Measurements from ENCODE around the gene DRC3.
"Not testable (repeated sequence)": the region's sequence is repeated elsewhere in the genome, so short reads cannot be mapped to it uniquely, and the experiment has no call there.

Gene DRC3

GRCh38 chr17:17941015-17941414 is 31.6 kb upstream of the DRC3 start:
- no peak for DNase-seq (ENCODE audit: low read depth in 2 of 2)

DNA sequence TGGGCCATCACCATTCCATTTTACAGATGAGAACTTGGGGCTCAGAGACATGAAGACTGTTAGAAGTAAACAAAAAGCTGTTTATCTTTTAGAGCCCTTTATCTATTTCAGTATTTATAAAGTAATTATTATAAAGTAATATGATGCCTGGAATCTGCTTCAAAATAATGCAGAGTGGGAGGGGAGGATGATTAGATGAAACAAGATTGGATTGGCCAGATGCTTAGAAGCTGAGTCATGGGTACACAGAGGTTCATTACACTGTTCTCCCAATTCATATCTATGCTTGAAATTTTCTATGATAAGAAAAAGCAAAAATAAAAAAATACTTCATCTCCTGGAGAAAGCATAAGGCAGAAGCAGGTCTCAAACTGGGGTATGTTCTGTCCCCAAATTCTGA is 29.8 kb upstream of the DRC3 start:
- DNase-seq (ENCODE audit: low read depth in 2 of 2) = no peak

DNA sequence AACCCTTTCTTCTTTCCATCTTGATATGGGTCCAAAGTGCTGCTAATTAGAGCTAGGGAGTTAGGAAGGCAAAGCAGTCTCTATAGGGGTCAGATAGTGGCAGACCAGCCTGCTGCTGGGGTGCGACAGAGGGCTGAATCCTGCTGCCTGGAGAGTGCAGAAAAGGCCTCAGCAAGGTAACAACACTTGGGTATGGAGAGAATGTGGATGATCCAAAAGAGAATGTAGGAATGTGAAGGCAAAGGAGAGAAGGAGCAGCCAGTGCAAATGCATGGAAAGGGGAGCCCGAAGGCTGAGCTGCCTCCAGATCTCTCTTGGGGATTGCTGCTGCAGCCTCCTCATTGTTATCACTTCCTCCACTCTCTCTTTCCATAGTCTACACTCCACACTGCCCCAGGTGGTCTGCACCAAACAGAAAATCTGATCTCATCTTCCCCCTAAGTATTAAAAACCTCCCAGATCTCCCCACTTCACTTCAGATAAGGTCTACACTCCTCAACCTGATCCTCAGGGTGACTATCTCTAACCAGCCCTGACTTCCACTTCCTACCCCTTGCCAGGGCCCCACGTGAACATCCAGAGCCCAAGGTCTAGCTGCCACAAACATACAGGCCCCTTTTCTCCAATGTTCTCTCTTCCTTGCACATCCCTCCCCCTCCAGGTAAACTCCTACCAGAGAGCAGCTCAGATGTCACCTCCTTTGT is 29.2 kb upstream of the DRC3 start:
- DNase-seq (ENCODE audit: low read depth in 2 of 2) = no peak

DNA sequence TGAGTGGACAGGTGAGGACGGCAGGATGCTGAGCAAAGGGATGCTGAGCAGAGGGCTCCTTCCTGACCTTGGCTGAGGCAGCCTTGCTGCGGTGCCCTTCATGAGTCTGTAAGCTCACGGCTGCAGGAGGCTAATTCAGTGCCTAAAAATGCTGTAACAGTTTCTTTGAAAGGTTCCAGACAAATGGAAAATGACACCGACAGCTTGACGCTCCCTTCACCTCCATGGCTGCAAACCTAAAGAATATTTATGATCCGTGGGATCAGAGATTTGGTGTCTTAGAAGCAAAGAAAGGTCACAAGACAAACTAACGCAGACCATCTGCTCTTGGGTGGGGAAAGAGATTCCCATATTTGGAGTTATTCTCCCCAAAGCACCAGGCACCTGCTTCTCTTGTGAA is 28.4 kb upstream of the DRC3 start:
- no peak for DNase-seq (ENCODE audit: low read depth in 2 of 2)

DNA sequence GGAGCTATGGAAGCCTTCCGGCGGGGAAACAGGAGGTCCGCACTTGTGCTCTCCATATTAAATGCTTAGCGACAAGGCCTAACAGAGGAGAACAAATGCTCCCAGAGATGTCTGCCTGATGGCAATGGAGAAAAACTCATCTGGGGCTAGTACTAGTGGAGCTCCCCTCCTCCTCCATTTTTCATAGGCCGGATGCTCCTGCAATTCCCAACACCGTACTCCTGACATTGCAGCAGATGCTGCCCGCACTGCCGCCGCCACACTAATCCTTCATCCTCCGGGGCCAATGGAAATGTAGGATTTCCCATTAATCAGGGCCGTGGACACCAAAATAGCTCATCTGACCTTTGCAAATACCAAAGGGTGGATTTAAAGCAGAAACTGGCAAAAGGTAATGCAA is 27.9 kb upstream of the DRC3 start:
- no peak for DNase-seq (ENCODE audit: low read depth in 2 of 2)

- no peak for DNase-seq (ENCODE audit: low read depth in 2 of 2)
These were observed 26.6 kb upstream of the DRC3 start for GRCh38 chr17:17946093-17946492.

DNA sequence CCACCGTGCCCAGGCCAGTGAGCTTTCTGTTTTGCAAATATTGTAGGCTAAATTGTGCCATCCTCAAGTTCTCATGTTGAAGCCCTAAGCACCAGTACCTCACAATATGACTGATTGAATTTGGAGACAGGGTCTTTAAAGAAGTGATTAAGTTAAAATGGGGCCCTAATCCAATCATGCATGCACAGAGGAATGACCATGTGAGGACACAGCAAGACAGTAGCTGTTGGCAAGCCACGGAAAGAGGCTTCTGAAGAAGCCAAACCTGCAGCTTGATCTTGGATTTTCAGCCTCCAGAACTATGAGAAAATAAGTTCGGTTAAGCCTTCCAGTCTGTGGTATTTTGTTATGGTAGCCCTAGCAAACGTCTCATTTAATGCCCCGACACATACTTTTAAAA is 25.4 kb upstream of the DRC3 start:
- no peak for DNase-seq (ENCODE audit: low read depth in 2 of 2)

- no peak for DNase-seq (ENCODE audit: low read depth in 2 of 2)
These were observed 24.7 kb upstream of the DRC3 start for GRCh38 chr17:17947966-17948365.

GRCh38 chr17:17950347-17950746 is 22.3 kb upstream of the DRC3 start:
- no peak for DNase-seq (ENCODE audit: low read depth in 2 of 2)

- DNase-seq (ENCODE audit: low read depth in 2 of 2) = no peak
These were observed 21.9 kb upstream of the DRC3 start for GRCh38 chr17:17950806-17951205.

GRCh38 chr17:17951524-17951923 is 21.1 kb upstream of the DRC3 start:
- DNase-seq (ENCODE audit: low read depth in 2 of 2) = no peak

- DNase-seq (ENCODE audit: low read depth in 2 of 2) = no peak
These were observed 20.0 kb upstream of the DRC3 start for GRCh38 chr17:17952691-17953090.

DNA sequence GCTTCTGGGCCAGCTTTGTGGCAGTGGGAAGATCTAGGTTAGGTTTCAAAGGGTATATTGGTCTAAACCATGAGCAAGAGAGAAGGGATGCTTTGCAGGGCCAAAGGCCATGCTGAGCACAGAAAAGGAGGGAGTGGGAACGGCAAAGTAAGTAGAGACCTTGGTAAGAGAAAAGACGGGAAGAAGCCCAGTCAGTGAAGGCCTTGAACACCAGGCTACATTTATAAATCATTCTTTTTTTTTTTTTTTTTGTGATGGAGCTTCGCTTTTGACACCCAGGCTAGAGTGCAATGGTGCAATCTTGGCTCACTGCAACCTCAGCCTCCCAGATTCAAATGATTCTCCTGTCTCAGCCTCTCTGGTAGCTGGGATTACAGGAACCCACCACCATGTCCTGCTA is 18.6 kb upstream of the DRC3 start:
- DNase-seq (ENCODE audit: low read depth in 2 of 2) = no peak

- not testable (repeated sequence) for DNase-seq (ENCODE audit: low read depth in 2 of 2)
These were observed 16.8 kb upstream of the DRC3 start for GRCh38 chr17:17955790-17956341.

GRCh38 chr17:17957584-17957916 is 15.1 kb upstream of the DRC3 start:
- DNase-seq (ENCODE audit: low read depth in 2 of 2) = no peak

- DNase-seq (ENCODE audit: low read depth in 2 of 2) = no peak
These were observed 13.7 kb upstream of the DRC3 start for GRCh38 chr17:17958982-17959381.

DNA sequence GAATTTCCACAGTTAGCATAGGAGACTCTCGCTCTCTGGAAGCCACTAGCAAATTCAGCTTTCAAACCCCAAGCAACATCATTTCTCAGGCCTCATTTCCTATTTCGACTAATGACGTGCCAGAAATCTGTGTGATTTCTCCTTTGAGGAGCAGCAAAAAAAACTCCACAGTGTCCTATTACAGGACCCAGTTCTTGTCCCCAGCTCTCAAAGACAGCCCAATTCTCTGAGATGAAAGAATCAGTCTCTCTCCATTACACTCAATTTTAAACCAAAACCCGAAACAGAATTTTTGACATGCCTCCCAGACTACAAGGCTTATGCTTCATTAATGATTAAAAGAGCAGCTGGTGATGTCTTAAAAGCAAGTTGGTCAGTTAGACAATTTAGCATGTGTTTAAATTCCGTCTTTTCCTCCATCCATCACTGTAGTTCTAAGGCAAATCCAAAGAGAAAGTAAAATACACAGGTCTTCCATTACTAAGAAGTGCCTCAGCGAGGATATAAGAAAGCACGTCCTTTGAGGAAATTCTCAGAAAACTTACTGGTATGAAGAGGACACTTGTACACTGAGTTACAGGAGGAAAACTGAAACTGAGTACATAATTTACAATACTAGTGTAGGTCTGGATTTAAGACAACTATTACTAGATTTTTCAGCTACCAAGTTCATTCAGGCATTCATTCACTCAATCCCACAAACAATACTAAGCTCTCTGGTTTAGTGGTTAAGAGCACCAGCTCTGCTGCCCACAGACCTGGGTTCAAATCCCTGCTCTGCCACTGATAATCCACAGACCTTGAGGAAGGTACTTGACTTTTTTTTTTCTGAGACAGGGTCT is 12.9 kb upstream of the DRC3 start:
- no peak for DNase-seq (ENCODE audit: low read depth in 2 of 2)

GRCh38 chr17:17960500-17961030 is 12.1 kb upstream of the DRC3 start:
- no peak for DNase-seq (ENCODE audit: low read depth in 2 of 2)

DNA sequence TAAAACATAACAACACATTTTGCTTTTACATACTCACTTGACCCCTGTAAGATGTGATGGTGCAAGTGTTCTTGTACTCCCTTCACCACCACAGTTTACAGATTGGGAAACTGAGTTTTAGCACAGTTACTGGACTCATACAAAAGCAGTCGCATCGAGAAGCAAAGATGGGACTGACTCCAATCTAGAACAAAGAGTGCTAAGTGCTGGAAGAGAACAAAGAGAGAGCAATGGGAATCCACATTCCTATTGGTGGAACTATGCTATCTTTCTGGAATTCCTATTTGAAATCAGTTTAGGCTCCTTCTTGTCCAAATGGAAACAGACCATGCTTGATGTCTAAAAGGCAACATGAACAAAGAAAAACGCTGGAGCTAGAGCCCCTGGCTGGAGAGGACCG is 9.6 kb upstream of the DRC3 start:
- no peak for DNase-seq (ENCODE audit: low read depth in 2 of 2)

DNA sequence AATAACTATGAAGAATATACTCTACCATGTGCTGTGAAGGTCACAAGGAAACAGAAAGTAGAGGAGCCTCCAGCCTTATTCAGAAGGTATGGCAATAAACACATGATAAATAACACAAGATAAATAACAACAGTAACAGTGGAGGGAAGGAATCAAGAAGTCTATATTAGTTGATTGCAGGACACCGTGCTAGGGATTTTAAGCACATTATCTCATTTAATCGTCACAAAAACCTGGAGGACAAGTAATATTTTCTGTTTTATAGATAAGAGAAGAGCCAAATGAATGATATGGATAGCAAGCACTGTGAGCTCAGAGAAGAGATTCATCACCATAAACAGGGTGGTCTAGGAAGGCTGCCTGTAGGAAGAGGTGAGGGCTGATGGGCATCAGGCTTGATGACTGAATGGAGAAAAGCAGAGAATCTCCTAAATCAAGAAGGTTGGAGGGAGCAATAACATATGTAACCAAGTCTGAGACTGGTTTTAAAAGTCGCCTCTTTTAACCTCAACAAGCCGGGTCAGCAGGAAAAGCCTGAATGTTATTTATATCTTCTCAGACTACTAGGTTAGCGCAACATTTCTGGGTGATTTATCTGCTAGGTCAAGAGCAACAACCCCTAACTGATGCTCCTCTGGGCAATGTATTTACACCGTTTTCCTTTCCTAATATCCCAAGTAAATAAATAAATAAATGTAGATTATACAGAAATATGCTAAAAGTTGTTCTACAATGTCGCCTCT is 8.8 kb upstream of the DRC3 start:
- no peak for DNase-seq (ENCODE audit: low read depth in 2 of 2)

DNA sequence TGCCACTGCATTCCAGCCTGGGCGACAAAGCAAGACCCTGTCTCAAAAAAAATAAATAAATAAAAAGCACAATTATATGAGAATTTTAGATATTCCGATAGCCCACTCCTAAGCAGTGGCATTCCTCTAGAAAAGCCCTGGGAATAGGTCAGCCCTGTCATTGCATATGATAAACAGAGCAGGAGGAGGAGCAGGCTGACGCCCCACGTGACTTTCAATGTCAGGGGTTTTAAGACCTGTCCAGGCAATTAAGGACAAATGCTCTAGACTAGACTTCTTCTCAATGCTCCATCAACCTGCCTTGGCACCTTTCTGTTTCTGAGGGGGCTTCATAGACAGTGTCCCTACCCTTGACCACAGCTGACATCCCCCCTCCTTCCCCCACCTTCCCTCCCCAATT is 8.0 kb upstream of the DRC3 start:
- no peak for DNase-seq (ENCODE audit: low read depth in 2 of 2)

GRCh38 chr17:17965152-17965721 is 7.4 kb upstream of the DRC3 start:
- DNase-seq (ENCODE audit: low read depth in 2 of 2) = no peak
